Neuronal stem cell (in vitro differentiated cells): ENCODE measurements around the gene ARHGAP26.

ENCODE experiments used
- DNase-seq: peaks from one replicate; pipeline ENCODE4 v3.0.0-alpha.2; 2013; ENCODE audit warnings: low spot score
- H2AFZ ChIP-seq: one replicate; pipeline ENCODE4 v1.6.1; 2013; ENCODE audit warnings: mild to moderate bottlenecking, low read length, inconsistent platforms
- H2AK5ac ChIP-seq: 2 replicates; pipeline ENCODE4 v1.6.1; 2013; ENCODE audit warnings: low read depth, mild to moderate bottlenecking, inconsistent platforms, low read length, moderate library complexity, mixed read lengths
- H2BK120ac ChIP-seq: 2 replicates; pipeline ENCODE4 v1.6.1; 2013; ENCODE audit warnings: low read depth, mild to moderate bottlenecking, inconsistent platforms, low read length, moderate library complexity, mixed read lengths
- H2BK12ac ChIP-seq: one replicate; pipeline ENCODE4 v1.6.1; 2013; ENCODE audit warnings: low read length, inconsistent platforms
- H2BK15ac ChIP-seq: 2 replicates; pipeline ENCODE4 v1.6.1; 2013; ENCODE audit warnings: mild to moderate bottlenecking, low read length, inconsistent platforms, mixed read lengths
- H2BK5ac ChIP-seq: one replicate; pipeline ENCODE4 v1.6.1; 2013; ENCODE audit warnings: inconsistent platforms, mild to moderate bottlenecking, low read length, moderate library complexity
- H3K14ac ChIP-seq: one replicate; pipeline ENCODE4 v1.6.1; 2013; ENCODE audit warnings: low read length, inconsistent platforms
- H3K18ac ChIP-seq: 2 replicates; pipeline ENCODE4 v1.6.1; 2013; ENCODE audit warnings: low read length, inconsistent platforms
- H3K23ac ChIP-seq: 2 replicates; pipeline ENCODE4 v1.6.1; 2013; ENCODE audit warnings: low read depth, mild to moderate bottlenecking, mixed read lengths, low read length, inconsistent platforms; ENCODE audit not compliant: poor library complexity
- H3K27ac ChIP-seq: replicated peaks from 3 replicates; pipeline ENCODE4 v1.5.1; 2013; ENCODE audit warnings: low read length, inconsistent platforms
- H3K27me3 ChIP-seq, 3 experiments: 2 replicates each; pipeline ENCODE4 v1.6.1; 2013; ENCODE audit warnings: low read length in 3 of 3, mild to moderate bottlenecking in 2 of 3, inconsistent platforms in 1 of 3, low read depth in 1 of 3, mixed read lengths in 1 of 3, moderate library complexity in 1 of 3; ENCODE audit not compliant: control insufficient read depth in 3 of 3, insufficient read depth in 3 of 3
- H3K36me3 ChIP-seq, 2 donors: replicated peaks in 1 of 2; 2 replicates each; pipeline ENCODE4 v1.6.1; 2013; ENCODE audit warnings: low read length in 2 of 2; ENCODE audit not compliant: control insufficient read depth in 2 of 2, insufficient read depth in 2 of 2
- H3K4ac ChIP-seq: 2 replicates; pipeline ENCODE4 v1.6.1; 2013; ENCODE audit warnings: inconsistent platforms, mild to moderate bottlenecking, low read length, moderate library complexity
- H3K4me1 ChIP-seq, 2 donors: 1 replicate in 1 of 2; 2 replicates in 1 of 2; pipeline ENCODE4 v1.6.1; 2013; ENCODE audit warnings: low read length in 2 of 2, low read depth in 1 of 2; ENCODE audit not compliant: control insufficient read depth in 2 of 2, insufficient read depth in 1 of 2
- H3K4me2 ChIP-seq: one replicate; pipeline ENCODE4 v1.6.1; 2013; ENCODE audit warnings: mild to moderate bottlenecking, low read length, inconsistent platforms; ENCODE audit not compliant: insufficient read depth, poor library complexity, severe bottlenecking
- H3K4me3 ChIP-seq, 2 donors: 2 replicates each; pipeline ENCODE4 v1.5.1; 2013; ENCODE audit warnings: low read length in 2 of 2, mild to moderate bottlenecking in 2 of 2, inconsistent platforms in 1 of 2, moderate library complexity in 1 of 2
- H3K79me1 ChIP-seq: one replicate; pipeline ENCODE4 v1.6.1; 2013; ENCODE audit warnings: low read depth, mild to moderate bottlenecking, inconsistent platforms, low read length, moderate library complexity
- H3K9ac ChIP-seq: one replicate; pipeline ENCODE4 v1.6.1; 2013; ENCODE audit warnings: mild to moderate bottlenecking, low read depth, low read length, inconsistent platforms; ENCODE audit not compliant: poor library complexity
- H3K9me3 ChIP-seq, 2 donors: replicated peaks in 1 of 2; 2 replicates each; pipeline versions ENCODE3 to v1.6.1; 2013; ENCODE audit warnings: low read length in 2 of 2, mild to moderate bottlenecking in 2 of 2, inconsistent platforms in 1 of 2, low read depth in 1 of 2, mixed read lengths in 1 of 2, moderate library complexity in 1 of 2; ENCODE audit not compliant: control insufficient read depth in 2 of 2, insufficient read depth in 1 of 2
- H4K8ac ChIP-seq: one replicate; pipeline ENCODE4 v1.6.1; 2013; ENCODE audit warnings: low read depth, mild to moderate bottlenecking, inconsistent platforms, low read length, moderate library complexity
- H4K91ac ChIP-seq: one replicate; pipeline ENCODE4 v1.6.1; 2013; ENCODE audit warnings: low read length, low read depth, mild to moderate bottlenecking, inconsistent platforms; ENCODE audit not compliant: poor library complexity
- WGBS, 2 donors: extraction: QIAGEN DNeasy Blood & Tissue Kit; methylation state at CpG; one replicate each; pipeline ENCODE4 v1.1.7; 2013; ENCODE audit warnings: missing lambda C conversion rate in 2 of 2, mixed read lengths in 1 of 2; ENCODE audit not compliant: insufficient read length in 2 of 2, insufficient replicate concordance in 1 of 2; ENCODE audit errors: extremely low coverage in 2 of 2; 5-methylcytosine and 5-hydroxymethylcytosine counted together

ARHGAP26 gene

GRCh38 chr5:143017541-143017940, 247.4 kb downstream of the ARHGAP26 start:
- Histone ChIP-seq H3K79me1 (no peaks in the 10 kb centered on the region), H3K36me3 (no peaks in the 10 kb centered on the region)

GRCh38 chr5:143017992-143018391, 247.8 kb downstream of the ARHGAP26 start:
- WGBS, 2 donors = no CpG with 5 or more reads among the region's 1 CpG
- Histone ChIP-seq H4K8ac (no peak overlapping the region), H2BK120ac (no peak overlapping the region), H3K4me2 (no peak overlapping the region), H3K4me3 (no peak overlapping the region), H2BK12ac (no peak overlapping the region), H3K4me1 (peaks cover under 1 to 9% of the 10 kb centered on the region in 2 donors), H3K27ac (no peak overlapping the region), H4K91ac (no peak overlapping the region), H3K4ac (no peak overlapping the region), H3K9me3 (peaks cover 0 to 2% of the 10 kb centered on the region in 2 donors), H2AFZ (no peak overlapping the region), H3K36me3 (no peaks in the 10 kb centered on the region), H3K23ac (no peak overlapping the region), H3K9ac (no peak overlapping the region), H2BK5ac (no peak overlapping the region), H3K79me1 (no peaks in the 10 kb centered on the region), H3K27me3 (no peaks in the 10 kb centered on the region), H3K14ac (no peak overlapping the region), H2AK5ac (no peak overlapping the region), H3K18ac (no peak overlapping the region), H2BK15ac (no peak overlapping the region)
- DNase-seq = no peak

More at GRCh38 chr5:143017541-143017940, 247.4 kb downstream of the ARHGAP26 start:
- no peak overlapping the region for H2BK120ac ChIP-seq
- H3K27me3 ChIP-seq = no peaks in the 10 kb centered on the region
- no peak overlapping the region for H2BK5ac ChIP-seq
- H2BK15ac ChIP-seq = no peak overlapping the region
- no peak overlapping the region for H3K27ac ChIP-seq
- H3K4me3 ChIP-seq = no peak overlapping the region
- H2AK5ac ChIP-seq = no peak overlapping the region
- no CpG with 5 or more reads among the region's 1 CpG for WGBS, 2 donors
- H3K9me3 ChIP-seq = peaks cover 0 to 2% of the 10 kb centered on the region in 2 donors
- H3K14ac ChIP-seq = no peak overlapping the region
- H3K4me1 ChIP-seq = peaks cover 0 to 4% of the 10 kb centered on the region in 2 donors
- H3K4ac ChIP-seq = no peak overlapping the region
- no peak overlapping the region for H4K91ac ChIP-seq
- no peak overlapping the region for H2BK12ac ChIP-seq
- no peak overlapping the region for H3K9ac ChIP-seq
- H3K4me2 ChIP-seq = no peak overlapping the region
- no peak overlapping the region for H3K18ac ChIP-seq
- DNase-seq = no peak
- H4K8ac ChIP-seq = no peak overlapping the region
- H2AFZ ChIP-seq = no peak overlapping the region
- H3K23ac ChIP-seq = no peak overlapping the region

DNA sequence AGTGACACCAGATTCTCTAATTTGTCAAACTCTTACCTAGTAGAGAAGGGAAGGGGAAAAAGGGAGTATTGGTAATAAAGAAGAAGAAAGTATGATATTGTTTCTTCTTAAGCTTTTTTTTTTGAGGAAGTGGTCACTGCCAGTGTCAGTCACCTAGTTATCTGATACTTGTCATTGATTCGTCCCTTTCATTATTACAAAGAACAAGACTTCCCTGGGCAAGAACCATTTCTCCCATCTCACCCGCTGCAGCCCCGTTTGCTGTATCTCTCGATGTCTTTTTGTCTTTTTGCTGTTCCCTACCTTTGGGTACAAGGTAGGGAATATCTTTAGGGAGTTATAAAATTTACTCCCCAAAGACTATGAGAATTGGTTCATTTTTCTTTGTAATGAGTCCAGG, 249.0 kb downstream of the ARHGAP26 start:
- Histone ChIP-seq H3K4ac (no peak overlapping the region), H3K27me3 (no peaks in the 10 kb centered on the region), H2BK5ac (no peak overlapping the region), H3K36me3 (no peaks in the 10 kb centered on the region), H3K79me1 (no peaks in the 10 kb centered on the region), H2BK15ac (no peak overlapping the region), H3K4me1 (peaks cover 9 to 18% of the 10 kb centered on the region in 2 donors), H3K14ac (no peak overlapping the region), H3K27ac (no peak overlapping the region), H3K9me3 (peaks cover 0 to 2% of the 10 kb centered on the region in 2 donors), H4K91ac (no peak overlapping the region), H2AK5ac (no peak overlapping the region), H3K18ac (no peak overlapping the region), H2BK12ac (no peak overlapping the region), H3K9ac (no peak overlapping the region), H3K4me3 (no peak overlapping the region), H3K4me2 (no peak overlapping the region), H3K23ac (no peak overlapping the region), H4K8ac (no peak overlapping the region), H2BK120ac (no peak overlapping the region), H2AFZ (no peak overlapping the region)
- WGBS, 2 donors = no CpG with 5 or more reads among the region's 4 CpGs
- DNase-seq = no peak

- Histone ChIP-seq H3K36me3 (no peaks in the 10 kb centered on the region), H2AK5ac (no peak overlapping the region), H3K4ac (no peak overlapping the region), H4K91ac (no peak overlapping the region), H2BK12ac (no peak overlapping the region), H2BK15ac (no peak overlapping the region), H3K14ac (no peak overlapping the region), H3K27me3 (no peaks in the 10 kb centered on the region), H3K4me3 (no peak overlapping the region), H2BK5ac (no peak overlapping the region), H3K27ac (no peak overlapping the region), H4K8ac (no peak overlapping the region), H3K23ac (no peak overlapping the region), H3K9ac (no peak overlapping the region), H3K18ac (no peak overlapping the region), H2AFZ (no peak overlapping the region), H2BK120ac (no peak overlapping the region), H3K79me1 (no peaks in the 10 kb centered on the region), H3K4me2 (no peak overlapping the region), H3K9me3 (peaks cover 0 to 2% of the 10 kb centered on the region in 2 donors), H3K4me1 (peaks cover 9 to 18% of the 10 kb centered on the region in 2 donors)
- no peak for DNase-seq
- no CpG with 5 or more reads among the region's 7 CpGs for WGBS, 2 donors
These were observed 249.7 kb downstream of the ARHGAP26 start for GRCh38 chr5:143019614-143020515.
